HG02678 (cell line): ENCODE results near the gene ABCA13.

Experiments
- ATAC-seq: cut with Tn5 transposase; IDR thresholded peaks from one replicate; pipeline ENCODE4 v1.9.1; 2021; ENCODE audit warnings: mild to moderate bottlenecking, moderate library complexity; ENCODE audit not compliant: unreplicated experiment

ABCA13 gene

GRCh38 chr7:48617993-48618392 lies 446.7 kb downstream of the ABCA13 start:
- no peak for ATAC-seq

GRCh38 chr7:48621076-48621475 lies 449.8 kb downstream of the ABCA13 start:
- no peak for ATAC-seq

- ATAC-seq: no peak
These were observed 455.9 kb downstream of the ABCA13 start for GRCh38 chr7:48627164-48627563.

GRCh38 chr7:48628793-48629349 lies 457.6 kb downstream of the ABCA13 start:
- ATAC-seq: no peak

DNA sequence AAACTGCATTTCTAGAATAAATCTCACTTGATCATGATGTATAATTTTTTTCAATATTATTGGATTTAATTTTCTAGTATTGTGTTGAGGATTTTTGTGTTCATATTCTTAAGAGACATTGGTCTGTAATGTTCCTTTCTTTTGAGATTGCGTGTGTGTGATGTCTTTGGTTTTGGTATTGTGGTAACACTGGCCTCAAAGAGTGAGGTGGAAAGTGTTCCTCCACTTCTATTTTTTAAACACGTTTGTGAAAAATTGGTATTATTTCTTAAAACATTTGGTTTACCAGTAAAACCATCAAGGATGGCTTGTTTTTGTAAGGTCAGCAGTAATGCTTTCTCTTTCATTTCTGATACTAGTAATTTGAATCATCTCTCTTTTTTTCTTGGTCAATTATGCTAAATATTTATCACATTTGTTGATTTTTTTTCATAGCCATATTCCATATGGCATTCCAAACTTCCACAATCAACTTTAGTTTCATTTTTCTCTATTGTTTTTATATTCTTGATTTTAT lies 462.9 kb downstream of the ABCA13 start:
- ATAC-seq: no peak

DNA sequence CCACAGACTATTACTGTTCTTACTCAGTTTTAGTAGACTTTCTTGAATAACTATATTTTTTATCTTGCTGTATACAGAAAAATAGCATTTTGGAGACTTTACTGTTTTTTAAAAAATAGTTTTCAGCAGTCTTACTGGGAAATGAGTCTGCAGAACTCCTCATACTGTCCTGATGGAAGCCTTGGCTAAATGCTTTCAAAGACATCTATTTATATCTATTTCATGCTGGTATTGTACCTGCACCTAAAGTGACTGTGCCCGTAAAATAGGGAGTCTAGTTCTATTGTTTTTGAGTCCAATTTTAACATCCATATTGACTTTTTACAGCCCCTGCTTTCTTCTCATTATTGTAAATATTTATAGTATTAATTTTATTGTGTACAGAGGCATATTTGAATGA lies 464.5 kb downstream of the ABCA13 start:
- no peak for ATAC-seq

DNA sequence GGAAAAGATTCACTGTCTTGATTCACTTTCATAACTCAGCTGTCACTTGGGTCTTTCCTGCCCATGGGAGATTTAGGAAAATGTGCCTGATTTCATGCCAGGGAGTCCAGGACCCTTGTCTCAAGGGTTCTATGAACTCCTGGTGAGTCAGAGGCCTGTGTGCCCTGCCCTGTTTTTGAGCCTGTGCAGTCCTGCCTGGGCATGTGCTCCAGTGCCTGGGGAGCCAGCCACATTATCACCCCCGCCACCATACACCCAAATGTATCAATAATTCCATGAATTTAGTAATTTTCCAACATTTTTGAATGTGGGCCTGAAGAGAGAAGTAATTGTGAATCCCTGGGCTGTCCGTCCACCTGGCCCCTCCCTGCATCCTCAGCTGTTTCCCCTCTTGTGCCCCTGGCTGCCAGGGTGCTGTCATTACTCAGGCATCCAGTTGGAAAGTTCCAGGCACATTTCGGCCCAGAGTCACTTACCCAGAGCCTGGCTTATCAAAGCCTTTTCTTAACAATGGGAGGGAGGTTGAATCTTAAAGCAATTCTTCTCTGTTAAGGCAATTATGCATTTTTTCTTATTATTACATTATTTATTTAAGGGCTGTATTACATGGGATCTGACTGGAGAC lies 465.2 kb downstream of the ABCA13 start:
- no peak for ATAC-seq

- no peak for ATAC-seq
These were observed 466.1 kb downstream of the ABCA13 start for GRCh38 chr7:48637382-48637781.

- ATAC-seq: no peak
These were observed 466.8 kb downstream of the ABCA13 start for GRCh38 chr7:48638041-48638440.

GRCh38 chr7:48643431-48644013 lies 472.3 kb downstream of the ABCA13 start:
- no peak for ATAC-seq

DNA sequence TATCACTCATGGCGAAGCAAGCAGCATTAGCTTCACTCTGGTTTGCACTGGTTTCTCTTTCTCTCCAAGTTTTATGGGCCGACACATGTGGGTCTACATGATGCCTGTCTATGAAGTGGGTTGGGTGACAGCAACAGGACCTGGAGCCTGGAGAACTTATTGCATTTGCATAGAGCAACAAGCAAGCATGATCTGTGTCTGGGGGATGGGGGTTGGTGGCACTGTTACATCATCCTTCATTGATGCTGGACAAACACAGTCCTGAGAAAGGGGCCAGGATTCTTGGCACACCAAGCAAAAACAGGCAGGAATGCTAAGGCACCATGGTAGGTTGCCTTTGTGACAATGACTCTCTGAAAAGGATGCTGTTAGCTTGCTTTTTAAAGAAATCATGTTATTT lies 486.9 kb downstream of the ABCA13 start:
- no peak for ATAC-seq

DNA sequence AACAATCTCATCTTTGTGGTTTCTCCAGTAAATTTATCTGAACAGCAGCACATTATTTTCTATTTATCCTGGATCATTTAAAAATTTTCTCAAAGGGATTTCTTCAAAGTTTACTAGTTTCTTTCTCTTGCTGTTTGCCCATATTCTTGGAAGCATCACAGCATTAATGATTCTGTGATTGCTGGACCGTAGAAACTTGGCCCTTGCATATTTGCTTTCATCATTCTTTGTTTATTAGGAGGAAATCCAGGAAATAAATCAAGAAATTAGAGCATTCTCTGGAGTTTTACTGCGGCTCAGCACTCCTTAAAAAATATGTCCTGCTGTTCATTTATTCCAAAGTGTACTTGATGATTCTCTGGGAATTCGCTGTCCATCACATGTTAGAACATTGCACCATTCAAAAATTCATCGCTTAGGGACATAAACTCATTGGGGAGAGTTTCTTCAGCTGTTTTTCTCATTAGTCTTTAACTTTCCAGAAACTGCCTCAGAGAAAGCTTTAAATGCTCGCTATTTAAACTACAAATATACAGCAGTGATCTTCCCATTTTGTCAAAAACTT lies 489.1 kb downstream of the ABCA13 start:
- ATAC-seq: no peak

- ATAC-seq: no peak
These were observed 493.0 kb downstream of the ABCA13 start for GRCh38 chr7:48664241-48664640.

DNA sequence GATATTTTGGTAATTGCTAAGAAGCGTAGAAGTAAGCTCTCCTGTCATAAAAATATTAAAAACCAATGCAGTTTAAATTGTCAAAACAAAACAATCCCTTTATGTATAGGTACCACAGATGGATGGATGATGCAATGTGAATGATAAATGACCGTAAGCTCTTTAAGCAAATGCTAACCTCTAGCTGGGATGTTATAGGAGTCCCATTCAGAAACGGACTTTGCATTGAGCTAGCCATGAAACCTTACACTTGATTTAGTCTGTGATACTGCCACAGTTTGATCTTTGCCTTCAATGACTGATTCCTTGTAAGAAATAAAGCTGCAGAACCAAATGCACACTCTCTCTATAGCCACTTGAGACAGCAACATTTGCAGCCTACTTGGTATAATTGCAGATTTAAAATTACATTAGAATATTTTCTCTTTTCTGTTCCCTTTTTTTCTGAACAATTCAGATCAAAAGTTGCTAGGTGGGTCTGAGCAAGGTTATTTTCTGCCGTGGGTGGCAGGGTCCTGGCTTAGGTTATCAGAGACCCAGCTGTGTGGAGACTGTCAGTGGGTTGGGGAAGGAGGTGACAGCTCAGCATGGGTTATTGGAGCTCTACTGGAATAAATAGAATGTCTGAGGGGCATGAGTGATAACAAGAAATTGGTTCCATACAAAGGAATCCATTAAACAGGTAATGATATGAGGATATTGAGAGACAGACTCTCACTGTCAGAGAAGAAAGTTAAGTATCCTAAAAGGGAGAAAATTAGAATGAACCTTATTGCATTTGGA lies 494.3 kb downstream of the ABCA13 start:
- ATAC-seq: no peak

GRCh38 chr7:48667407-48667806 lies 496.1 kb downstream of the ABCA13 start:
- ATAC-seq: no peak

GRCh38 chr7:48671656-48672055 lies 500.4 kb downstream of the ABCA13 start:
- ATAC-seq: no peak

GRCh38 chr7:48681006-48681405 lies 509.7 kb downstream of the ABCA13 start:
- no peak for ATAC-seq

DNA sequence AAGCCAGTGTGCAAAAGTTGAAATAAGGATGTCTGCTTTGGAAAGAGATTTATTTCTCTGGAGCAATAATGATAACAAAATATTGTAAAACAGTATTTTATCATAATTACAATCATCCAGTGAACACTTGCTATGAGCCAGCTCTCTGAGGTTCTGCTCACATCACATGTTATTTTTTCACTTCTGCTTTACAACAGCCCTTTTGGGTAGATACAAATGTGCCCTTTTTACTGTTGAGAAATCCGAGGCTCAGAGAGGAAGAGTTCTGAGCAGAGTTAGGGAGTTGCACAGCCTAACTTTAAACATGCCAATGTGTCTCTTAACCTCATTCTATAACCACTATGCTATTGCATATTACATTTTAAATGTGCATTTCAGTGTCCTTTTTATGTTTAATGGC lies 520.5 kb downstream of the ABCA13 start:
- ATAC-seq: no peak
